PC-9 (cell line): ENCODE results near the gene APOLD1.

ENCODE experiments used
- EZH2 ChIP-seq: fragments of 200-600 bp; sonication (generic); IDR thresholded peaks from 2 replicates; pipeline ENCODE4 v1.8.0; 2017; ENCODE audit warnings: antibody characterized with exemption, low read depth
- TF ChIP-seq, protein P1 (sequence below): fragments of 200-600 bp; sonication (generic); conservative IDR thresholded peaks from 2 replicates; pipeline ENCODE4 v1.6.1; 2017; ENCODE audit warnings: mixed run types, antibody characterized with exemption, mild to moderate bottlenecking, moderate library complexity

DNA sequence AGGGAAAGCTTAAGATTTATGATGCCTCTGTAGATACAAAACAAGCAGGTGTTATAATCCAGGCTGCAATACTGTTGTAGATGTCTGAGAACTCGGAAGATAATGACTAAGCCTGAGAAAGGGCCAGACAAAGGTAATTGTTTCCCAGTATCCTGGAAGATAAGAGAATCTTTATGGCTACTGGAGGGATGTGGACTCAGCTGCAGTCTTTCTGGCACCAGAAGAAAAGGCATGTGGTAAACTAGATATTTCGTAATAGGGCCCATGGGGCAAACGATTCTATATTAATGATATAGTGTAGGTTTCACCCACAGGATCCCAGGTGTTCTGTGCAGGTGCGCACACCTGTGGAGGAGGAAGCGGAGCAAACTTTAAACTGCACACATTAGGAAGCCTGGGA, 9.2 kb upstream of the APOLD1 start:
- TF ChIP-seq, protein P1, sequence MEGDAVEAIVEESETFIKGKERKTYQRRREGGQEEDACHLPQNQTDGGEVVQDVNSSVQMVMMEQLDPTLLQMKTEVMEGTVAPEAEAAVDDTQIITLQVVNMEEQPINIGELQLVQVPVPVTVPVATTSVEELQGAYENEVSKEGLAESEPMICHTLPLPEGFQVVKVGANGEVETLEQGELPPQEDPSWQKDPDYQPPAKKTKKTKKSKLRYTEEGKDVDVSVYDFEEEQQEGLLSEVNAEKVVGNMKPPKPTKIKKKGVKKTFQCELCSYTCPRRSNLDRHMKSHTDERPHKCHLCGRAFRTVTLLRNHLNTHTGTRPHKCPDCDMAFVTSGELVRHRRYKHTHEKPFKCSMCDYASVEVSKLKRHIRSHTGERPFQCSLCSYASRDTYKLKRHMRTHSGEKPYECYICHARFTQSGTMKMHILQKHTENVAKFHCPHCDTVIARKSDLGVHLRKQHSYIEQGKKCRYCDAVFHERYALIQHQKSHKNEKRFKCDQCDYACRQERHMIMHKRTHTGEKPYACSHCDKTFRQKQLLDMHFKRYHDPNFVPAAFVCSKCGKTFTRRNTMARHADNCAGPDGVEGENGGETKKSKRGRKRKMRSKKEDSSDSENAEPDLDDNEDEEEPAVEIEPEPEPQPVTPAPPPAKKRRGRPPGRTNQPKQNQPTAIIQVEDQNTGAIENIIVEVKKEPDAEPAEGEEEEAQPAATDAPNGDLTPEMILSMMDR, result no peak
- no peak for TF ChIP-seq EZH2
